Osteoblast (primary cell): ENCODE results near the gene EGFR. TPM values are rescaled to one million over a fixed set of nuclear protein-coding genes. Genes with fewer than 3 reads are reported as not detected.

Experiments used
- DNase-seq: peaks from one replicate; pipeline ENCODE4 v3.0.0; 2011; ENCODE audit warnings: low spot score, mixed read lengths; ENCODE audit not compliant: insufficient read length; ENCODE audit errors: missing footprints
- H2AFZ ChIP-seq: 2 replicates; pipeline ENCODE4 v1.6.0; 2011; ENCODE audit warnings: mild to moderate bottlenecking, low read length
- H3K27ac ChIP-seq: 2 replicates; pipeline ENCODE4 v1.5.1; 2011; ENCODE audit warnings: mild to moderate bottlenecking, low read depth, low read length, moderate library complexity
- H3K27me3 ChIP-seq: 2 replicates; pipeline ENCODE4 v1.6.0; 2012; ENCODE audit warnings: mild to moderate bottlenecking, control low read depth, inconsistent platforms, low read length, moderate library complexity; ENCODE audit not compliant: insufficient read depth
- H3K36me3 ChIP-seq: 2 replicates; pipeline ENCODE4 v1.5.1; 2011; ENCODE audit warnings: mild to moderate bottlenecking, low read length, control low read depth, moderate library complexity; ENCODE audit not compliant: insufficient read depth
- H3K4me1 ChIP-seq: 2 replicates; pipeline ENCODE4 v1.5.1; 2011; ENCODE audit warnings: mild to moderate bottlenecking, low read length, control low read depth, moderate library complexity; ENCODE audit not compliant: insufficient read depth
- H3K4me2 ChIP-seq: 2 replicates; pipeline ENCODE4 v1.6.0; 2011; ENCODE audit warnings: mild to moderate bottlenecking, low read length; ENCODE audit not compliant: insufficient read depth
- H3K4me3 ChIP-seq: fragments of 200-600 bp; sonication (generic); 3 replicates; pipeline ENCODE4 v1.5.1; 2012; ENCODE audit warnings: mild to moderate bottlenecking, low read length, inconsistent platforms; ENCODE audit not compliant: insufficient read depth
- H3K79me2 ChIP-seq: 2 replicates; pipeline ENCODE4 v1.6.0; 2012; ENCODE audit warnings: mild to moderate bottlenecking, low read length, control low read depth, inconsistent platforms; ENCODE audit not compliant: insufficient read depth
- H3K9me3 ChIP-seq: 2 replicates; pipeline ENCODE4 v1.5.1; 2011; ENCODE audit warnings: low read depth, low read length, control low read depth
- H4K20me1 ChIP-seq: 2 replicates; pipeline ENCODE4 v1.6.0; 2012; ENCODE audit warnings: mild to moderate bottlenecking, low read length, control low read depth; ENCODE audit not compliant: insufficient read depth
- CTCF ChIP-seq: IDR thresholded peaks from 2 replicates; pipeline ENCODE4 v1.5.1; 2011; ENCODE audit warnings: mild to moderate bottlenecking, low read depth, low read length, moderate library complexity; ENCODE audit errors: extremely low read depth
- total RNA-seq: library from RNA; depleted of rRNA; stranded (reverse); fragments of >200 nt; gene quantifications from 2 replicates; pipeline ENCODE4 v1.2.3, GENCODE V29; 2012

EGFR gene
- total RNA-seq, 1 donor = 104 TPM

- DNase-seq = no peak
- H2AFZ ChIP-seq = no peak overlapping the region
- H3K27ac ChIP-seq = no peak overlapping the region
- H4K20me1 ChIP-seq = peaks cover 8% of the 10 kb centered on the region
- no peaks in the 10 kb centered on the region for H3K36me3 ChIP-seq
- no peak for TF ChIP-seq CTCF
- H3K4me2 ChIP-seq = no peak overlapping the region
- no peaks in the 10 kb centered on the region for H3K27me3 ChIP-seq
- no peak overlapping the region for H3K4me3 ChIP-seq
- peaks cover 16% of the 10 kb centered on the region for H3K4me1 ChIP-seq
- no peaks in the 10 kb centered on the region for H3K9me3 ChIP-seq
- H3K79me2 ChIP-seq = peaks cover 97% of the 10 kb centered on the region
Observed at GRCh38 chr7:55046582-55047342, 27.9 kb downstream of the EGFR start.

DNA sequence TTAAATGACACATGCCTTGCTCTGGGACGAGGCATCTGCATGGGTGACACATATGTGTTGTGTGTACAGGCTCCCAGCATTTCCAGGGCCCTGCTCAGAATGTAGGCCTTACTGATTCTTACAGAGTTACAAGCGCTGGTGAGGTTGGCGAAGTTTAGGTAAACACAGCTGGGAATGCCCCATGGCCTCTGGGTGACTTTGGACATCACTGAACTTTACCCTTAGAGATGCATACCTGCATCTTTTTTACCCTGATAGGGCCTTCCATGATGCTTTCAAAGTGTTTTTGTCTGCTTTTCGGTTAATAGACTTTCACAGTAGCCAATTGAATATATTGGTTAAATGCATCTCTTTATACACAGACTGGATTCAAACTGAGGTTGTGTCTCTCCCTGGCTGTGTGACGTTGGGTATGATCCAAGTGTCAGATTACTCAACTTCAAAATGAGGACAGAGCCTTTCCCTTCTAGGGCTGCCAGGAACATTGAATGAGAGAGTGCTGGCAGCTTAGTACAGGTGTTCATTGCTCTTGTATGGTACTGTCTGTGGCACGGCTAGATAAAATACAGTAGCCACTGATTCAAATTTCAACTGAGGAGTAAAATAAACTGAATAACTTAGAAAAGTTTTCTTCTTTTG lies 29.5 kb downstream of the EGFR start:
- TF ChIP-seq CTCF = no peak
- no peak for DNase-seq
- peaks cover 31% of the 10 kb centered on the region for H3K4me1 ChIP-seq
- no peak overlapping the region for H3K4me2 ChIP-seq
- H3K27ac ChIP-seq = peak overlapping the region; percentile 31
- no peak overlapping the region for H2AFZ ChIP-seq
- H3K4me3 ChIP-seq = no peak overlapping the region
- no peaks in the 10 kb centered on the region for H3K36me3 ChIP-seq
- H3K27me3 ChIP-seq = no peaks in the 10 kb centered on the region
- peaks cover 96% of the 10 kb centered on the region for H3K79me2 ChIP-seq
- H4K20me1 ChIP-seq = peaks cover 8% of the 10 kb centered on the region
- H3K9me3 ChIP-seq = no peaks in the 10 kb centered on the region

- DNase-seq = no peak
- H3K4me1 ChIP-seq = peaks cover 46% of the 10 kb centered on the region
Observed at GRCh38 chr7:55050281-55050680, 31.5 kb downstream of the EGFR start.

More at GRCh38 chr7:55050281-55050680, 31.5 kb downstream of the EGFR start:
- Histone ChIP-seq H3K4me2 (no peak overlapping the region), H4K20me1 (peaks cover 8% of the 10 kb centered on the region), H3K9me3 (no peaks in the 10 kb centered on the region), H3K27me3 (no peaks in the 10 kb centered on the region), H3K36me3 (peaks cover 5% of the 10 kb centered on the region), H3K27ac (peak overlapping the region; percentile 91), H2AFZ (no peak overlapping the region), H3K4me3 (no peak overlapping the region), H3K79me2 (peaks cover 97% of the 10 kb centered on the region)
- TF ChIP-seq CTCF = peak; percentile 16
